T-helper 2 cell treated with Interferon-gamma antibody and Interleukin-4, amounts not matched to agents 100 ng/mL and 5 ng/mL, for 36 hours (primary cell): ENCODE data around the gene SEMA3E. TPM values are rescaled to one million over a fixed set of nuclear protein-coding genes. Genes with fewer than 3 reads are reported as not detected.
"Not testable (repeated sequence)": the region's sequence is repeated elsewhere in the genome, so short reads cannot be mapped to it uniquely, and the experiment has no call there.

ENCODE experiments used
- intact Hi-C: fragments of 100-400 bp; cut with micrococcal nuclease; formaldehyde crosslinking; loops from one replicate; pipeline ENCODE4 v1.15.1; 2023
- total RNA-seq: library from RNA; stranded (reverse); gene quantifications from 2 replicates; pipeline ENCODE4 v1.2.3, GENCODE V29; 2022

Gene SEMA3E
- total RNA-seq: not detected in 2 replicates

GRCh38 chr7:83648464-83649241, at the start of gene SEMA3E:
Gene SEMA3E, minus strand, starts transcription at chr7:83649139.
- intact Hi-C loops: no loop called here

GRCh38 chr7:83697804-83698530, 49.0 kb upstream of the SEMA3E start:
- intact Hi-C loops: no loop called here

DNA sequence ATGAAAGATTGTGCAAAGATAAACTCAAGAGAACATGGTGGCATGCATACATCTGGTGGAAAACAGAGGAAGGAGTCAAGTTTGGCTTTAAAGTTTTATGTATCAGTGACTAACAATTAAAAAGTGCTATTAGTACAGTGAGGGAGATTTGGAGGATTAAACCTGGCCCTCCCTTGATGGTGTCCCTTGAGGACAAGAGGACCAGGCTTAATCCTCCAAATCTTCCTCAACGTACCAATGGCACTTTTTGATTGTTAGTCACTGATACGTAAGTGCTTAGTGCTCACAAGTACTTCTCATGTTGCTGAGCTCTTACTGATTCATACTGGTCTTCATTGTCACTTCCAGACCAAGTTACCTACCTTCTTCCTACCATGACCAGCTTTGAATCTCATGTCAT, 47.2 kb upstream of the SEMA3E start:
- intact Hi-C loops: no loop called here

GRCh38 chr7:83695128-83695960, 46.4 kb upstream of the SEMA3E start:
- intact Hi-C loops: no loop called here

GRCh38 chr7:83693256-83693655, 44.3 kb upstream of the SEMA3E start:
- intact Hi-C loops: no loop called here

GRCh38 chr7:83691095-83691494, 42.2 kb upstream of the SEMA3E start:
- intact Hi-C loops: no loop called here

GRCh38 chr7:83689855-83690254, 40.9 kb upstream of the SEMA3E start:
- intact Hi-C loops: no loop called here

DNA sequence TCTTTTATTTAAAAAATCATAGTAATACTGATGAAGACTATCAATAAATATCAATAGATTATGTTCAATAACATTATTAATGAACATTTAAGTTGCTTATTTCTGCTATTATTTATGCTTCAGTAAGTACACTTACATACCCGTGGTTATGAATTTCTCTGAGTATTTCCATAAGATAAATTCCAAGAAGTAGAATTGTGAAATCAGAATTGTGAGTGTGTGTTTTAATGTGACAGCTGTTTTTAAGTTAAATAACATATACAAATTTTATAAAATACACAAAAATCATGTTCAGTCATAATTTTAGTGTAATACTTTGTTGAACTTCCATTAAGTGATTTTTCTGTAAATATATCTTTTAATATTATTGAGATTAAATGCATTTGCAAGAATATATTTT, 37.5 kb upstream of the SEMA3E start:
- intact Hi-C loops: no loop called here

DNA sequence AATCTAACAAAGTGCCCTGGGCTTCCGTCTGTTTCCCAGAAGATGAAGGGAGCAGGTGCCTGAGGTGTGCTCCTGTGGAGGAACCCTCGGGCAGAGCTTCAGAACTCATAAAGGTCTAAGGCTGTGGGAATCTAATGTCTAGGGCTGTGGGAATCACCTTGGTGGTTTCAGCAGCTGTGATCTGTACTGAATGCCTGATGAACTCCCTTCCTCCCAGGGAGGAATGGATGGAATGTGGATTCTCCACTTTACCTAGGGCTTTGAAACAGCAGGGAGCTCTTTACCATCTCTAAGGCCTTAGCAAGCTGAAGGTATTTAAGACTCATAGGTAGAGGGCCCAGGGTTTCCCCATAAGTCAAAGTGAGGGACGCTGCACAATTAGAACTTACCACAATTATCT, 36.0 kb upstream of the SEMA3E start:
- intact Hi-C loops: no loop called here

DNA sequence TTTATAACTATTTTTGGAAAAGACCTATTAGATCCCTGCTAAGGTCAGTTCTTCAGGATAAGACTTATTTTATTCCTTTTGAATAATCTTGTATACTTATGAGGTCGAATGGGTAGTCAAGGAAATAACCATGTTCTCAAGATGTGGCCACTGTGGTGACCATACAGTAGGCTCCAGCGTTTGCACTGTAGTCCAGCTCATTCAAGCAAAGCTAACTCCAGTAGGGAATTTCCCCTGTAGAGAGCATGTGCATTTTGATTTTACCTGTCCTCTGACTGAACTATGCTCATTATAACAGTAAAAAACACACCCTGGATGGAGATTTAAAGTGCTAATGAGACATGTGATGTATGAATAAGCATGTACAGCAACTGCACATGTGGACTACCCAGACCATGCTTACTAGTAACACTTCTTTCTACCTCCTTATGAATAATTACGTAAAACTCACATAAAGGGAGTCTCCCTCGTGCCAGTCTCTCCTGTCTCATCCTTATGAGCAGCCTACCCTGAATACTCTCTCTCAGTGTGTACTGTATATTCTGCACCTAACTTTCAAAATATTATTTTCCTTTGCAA, 32.4 kb upstream of the SEMA3E start:
- intact Hi-C loops: no loop called here

DNA sequence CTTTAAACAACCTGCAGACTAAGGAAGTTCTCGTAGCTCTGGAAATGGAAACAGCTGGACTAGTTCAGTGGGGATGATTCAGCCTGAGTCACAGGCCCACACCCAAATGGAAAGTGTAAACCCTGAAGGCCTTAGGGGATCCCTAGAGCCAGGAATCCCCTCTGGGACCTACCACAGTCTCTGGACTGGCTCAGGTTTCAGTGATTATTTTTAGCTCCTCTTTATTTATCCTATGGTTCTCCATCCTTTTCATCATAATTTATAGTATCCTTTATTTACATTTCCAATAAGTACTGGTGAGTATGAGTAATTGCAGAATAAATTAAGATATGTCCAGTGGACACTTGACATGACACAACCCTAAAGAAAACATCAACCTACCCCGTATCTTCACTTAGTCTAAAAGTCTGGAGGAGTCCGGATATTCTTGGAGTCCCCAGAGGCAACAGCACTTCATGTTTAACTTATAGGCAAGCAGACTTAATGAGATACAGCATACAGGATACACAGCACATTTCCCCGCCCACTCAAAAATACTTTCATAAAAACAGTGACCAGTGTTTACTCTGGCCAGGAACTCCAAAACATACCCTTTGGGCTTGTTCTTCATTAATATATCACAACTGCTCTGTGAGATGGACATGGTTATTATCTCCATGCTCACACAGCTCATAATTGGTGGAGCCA, 28.4 kb upstream of the SEMA3E start:
- intact Hi-C loops: no loop called here

DNA sequence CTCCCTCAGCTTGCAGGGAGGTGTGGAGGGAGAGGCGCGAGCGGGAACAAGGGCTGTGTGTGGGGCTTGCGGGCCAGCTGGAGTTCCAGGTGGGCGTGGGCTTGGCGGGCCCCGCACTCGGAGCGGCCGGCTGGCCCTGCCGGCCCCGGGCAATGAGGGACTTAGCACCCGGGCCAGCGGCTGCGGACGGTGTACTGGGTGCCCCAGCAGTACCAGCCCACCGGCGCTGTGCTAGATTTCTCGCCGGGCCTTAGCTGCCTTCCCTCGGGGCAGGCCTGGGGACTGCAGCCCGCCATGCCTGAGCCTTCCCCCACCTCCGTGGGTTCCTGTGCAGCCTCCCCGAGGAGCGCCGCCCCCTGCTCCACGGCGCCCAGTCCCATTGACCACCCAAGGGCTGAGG, 24.4 kb upstream of the SEMA3E start:
- intact Hi-C loops: not testable (repeated sequence)

DNA sequence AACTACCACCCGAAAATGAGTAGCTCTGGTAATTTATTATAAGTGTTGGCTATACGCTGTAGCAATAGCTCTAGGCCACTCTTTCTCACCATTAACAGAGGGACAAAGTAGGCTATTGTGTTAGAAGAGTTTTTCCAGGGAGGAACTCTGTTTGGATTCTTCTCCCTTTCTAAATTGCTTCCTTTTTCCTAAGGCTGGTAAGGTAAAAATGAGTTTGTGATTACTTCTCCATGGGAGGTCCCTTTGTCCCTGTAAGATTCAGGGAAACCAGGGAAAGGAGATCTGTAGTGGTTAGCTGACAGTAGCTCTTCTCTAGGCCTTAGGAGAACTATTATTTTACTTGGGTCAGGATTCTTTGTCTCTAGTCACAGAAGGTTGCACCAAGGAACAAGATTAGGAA, 23.2 kb upstream of the SEMA3E start:
- intact Hi-C loops: no loop called here

DNA sequence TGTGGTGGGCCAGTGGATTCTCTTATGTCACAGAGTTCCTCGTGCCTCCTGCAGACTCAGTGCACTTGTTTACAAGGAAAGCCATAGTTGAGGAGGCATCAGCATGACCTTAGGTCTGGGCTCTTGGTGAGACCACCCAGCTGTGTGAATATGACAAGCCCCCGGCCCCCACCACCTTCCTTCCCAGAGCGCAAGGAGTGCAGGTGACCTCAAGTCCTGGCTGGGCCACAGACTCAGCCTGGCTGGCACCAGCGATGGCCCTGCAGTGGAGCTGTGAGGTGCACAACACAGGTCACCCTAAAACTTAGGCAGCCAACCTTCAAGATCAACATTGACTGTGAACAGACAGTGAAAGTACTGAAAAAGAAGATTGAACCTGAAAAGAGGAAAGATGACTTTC, 14.2 kb upstream of the SEMA3E start:
- intact Hi-C loops: no loop called here

GRCh38 chr7:83658126-83658525, 9.2 kb upstream of the SEMA3E start:
- intact Hi-C loops: no loop called here

- intact Hi-C loops: loop anchor here (1.0 kb wide), 1 partner anchor 246 kb away; no protein-coding TSS in a partner anchor
Measured at GRCh38 chr7:83655951-83656556, 7.1 kb upstream of the SEMA3E start.

GRCh38 chr7:83652481-83652880, 3.5 kb upstream of the SEMA3E start:
- intact Hi-C loops: no loop called here

GRCh38 chr7:83649701-83650100, 762 bp upstream of the SEMA3E start:
- intact Hi-C loops: no loop called here

- intact Hi-C loops: no loop called here
Measured at GRCh38 chr7:83646027-83646426, 2.9 kb downstream of the SEMA3E start.

GRCh38 chr7:83643739-83644138, 5.2 kb downstream of the SEMA3E start:
- intact Hi-C loops: no loop called here

GRCh38 chr7:83643012-83643411, 5.9 kb downstream of the SEMA3E start:
- intact Hi-C loops: no loop called here
